OCI-LY3 (cell line): ENCODE measurements around the gene FARP1.

ENCODE experiments used
- CTCF ChIP-seq: fragments of 200-600, 300-600 bp; sonication (generic); IDR thresholded peaks from 2 replicates; pipeline ENCODE4 v1.5.1; 2014; ENCODE audit warnings: antibody characterized with exemption, low read length, low read depth
- EZH2phosphoT487 ChIP-seq: fragments of 200-600 bp; shearing (Covaris generic); IDR thresholded peaks from 2 replicates; pipeline ENCODE4 v1.6.1; 2018; ENCODE audit warnings: antibody characterized with exemption, mixed run types, low read depth

- TF ChIP-seq CTCF, result no peak
- TF ChIP-seq EZH2phosphoT487, result no peak
Measured at GRCh38 chr13:98251708-98252107, 108.8 kb downstream of the FARP1 start.
